Endothelial cell of hepatic sinusoid (primary cell): ENCODE data around the gene SMIM36.

Experiments
- in situ Hi-C: cut with HindIII; loops from 2 replicates; pipeline ENCODE4 v1.10.0; 2017; ENCODE audit warnings: low sequenced_read_pairs

The SMIM36 gene

GRCh38 chr17:55458978-55459377, 52.3 kb downstream of the SMIM36 start:
- in situ Hi-C loops, result no loop called here

- in situ Hi-C loops, result no loop called here
Observed at GRCh38 chr17:55458287-55458900, 52.9 kb downstream of the SMIM36 start.

GRCh38 chr17:55456307-55457240, 54.7 kb downstream of the SMIM36 start:
- in situ Hi-C loops, result no loop called here

GRCh38 chr17:55454906-55455474, 56.3 kb downstream of the SMIM36 start:
- in situ Hi-C loops, result no loop called here

- in situ Hi-C loops, result no loop called here
Observed at GRCh38 chr17:55453839-55454557, 57.3 kb downstream of the SMIM36 start.

GRCh38 chr17:55452139-55452790, 59.0 kb downstream of the SMIM36 start:
- in situ Hi-C loops, result no loop called here

GRCh38 chr17:55451758-55452138, 59.5 kb downstream of the SMIM36 start:
- in situ Hi-C loops, result no loop called here

- in situ Hi-C loops, result no loop called here
Observed at GRCh38 chr17:55451203-55451641, 60.0 kb downstream of the SMIM36 start.

- in situ Hi-C loops, result no loop called here
Observed at GRCh38 chr17:55450232-55450825, 60.9 kb downstream of the SMIM36 start.

- in situ Hi-C loops, result loop anchor here (5.0 kb wide), 1 partner anchor 34 kb away; no protein-coding TSS in a partner anchor
Observed at GRCh38 chr17:55448681-55449080, 62.6 kb downstream of the SMIM36 start.

GRCh38 chr17:55446581-55447205, 64.6 kb downstream of the SMIM36 start:
- in situ Hi-C loops, result loop anchor here (5.0 kb wide), 1 partner anchor 36 kb away; no protein-coding TSS in a partner anchor

- in situ Hi-C loops, result loop anchor here (5.0 kb wide), 1 partner anchor 36 kb away; no protein-coding TSS in a partner anchor
Observed at GRCh38 chr17:55446004-55446403, 65.2 kb downstream of the SMIM36 start.

GRCh38 chr17:55444471-55445441, 66.5 kb downstream of the SMIM36 start:
- in situ Hi-C loops, result loop anchor here (5.0 kb wide), 2 partner anchors 38 to 77 kb away; no protein-coding TSS in a partner anchor

- in situ Hi-C loops, result loop anchor here (5.0 kb wide), 1 partner anchor 77 kb away; no protein-coding TSS in a partner anchor
Observed at GRCh38 chr17:55443904-55444303, 67.3 kb downstream of the SMIM36 start.

GRCh38 chr17:55442953-55443683, 68.1 kb downstream of the SMIM36 start:
- in situ Hi-C loops, result loop anchor here (5.0 kb wide), 1 partner anchor 76 kb away; no protein-coding TSS in a partner anchor

- in situ Hi-C loops, result loop anchor here (5.0 kb wide), 1 partner anchor 75 kb away; no protein-coding TSS in a partner anchor
Observed at GRCh38 chr17:55442462-55442861, 68.8 kb downstream of the SMIM36 start.

- in situ Hi-C loops, result loop anchor here (5.0 kb wide), 1 partner anchor 74 kb away; no protein-coding TSS in a partner anchor
Observed at GRCh38 chr17:55441544-55441943, 69.7 kb downstream of the SMIM36 start.
